Measurements from ENCODE around the gene NSG1.

The NSG1 gene

GRCh38 chr4:4396628-4397440, 9.9 kb downstream of the NSG1 start:
- DNase-seq = no peak

- DNase-seq = no peak
These were observed 10.5 kb downstream of the NSG1 start for GRCh38 chr4:4397441-4397819.

- DNase-seq = no peak
These were observed 11.5 kb downstream of the NSG1 start for GRCh38 chr4:4398430-4398829.

GRCh38 chr4:4401036-4401435, 14.1 kb downstream of the NSG1 start:
- no peak for DNase-seq

GRCh38 chr4:4402966-4403365, 16.1 kb downstream of the NSG1 start:
- DNase-seq = no peak

GRCh38 chr4:4405358-4405962, 18.6 kb downstream of the NSG1 start:
- no peak for DNase-seq

DNA sequence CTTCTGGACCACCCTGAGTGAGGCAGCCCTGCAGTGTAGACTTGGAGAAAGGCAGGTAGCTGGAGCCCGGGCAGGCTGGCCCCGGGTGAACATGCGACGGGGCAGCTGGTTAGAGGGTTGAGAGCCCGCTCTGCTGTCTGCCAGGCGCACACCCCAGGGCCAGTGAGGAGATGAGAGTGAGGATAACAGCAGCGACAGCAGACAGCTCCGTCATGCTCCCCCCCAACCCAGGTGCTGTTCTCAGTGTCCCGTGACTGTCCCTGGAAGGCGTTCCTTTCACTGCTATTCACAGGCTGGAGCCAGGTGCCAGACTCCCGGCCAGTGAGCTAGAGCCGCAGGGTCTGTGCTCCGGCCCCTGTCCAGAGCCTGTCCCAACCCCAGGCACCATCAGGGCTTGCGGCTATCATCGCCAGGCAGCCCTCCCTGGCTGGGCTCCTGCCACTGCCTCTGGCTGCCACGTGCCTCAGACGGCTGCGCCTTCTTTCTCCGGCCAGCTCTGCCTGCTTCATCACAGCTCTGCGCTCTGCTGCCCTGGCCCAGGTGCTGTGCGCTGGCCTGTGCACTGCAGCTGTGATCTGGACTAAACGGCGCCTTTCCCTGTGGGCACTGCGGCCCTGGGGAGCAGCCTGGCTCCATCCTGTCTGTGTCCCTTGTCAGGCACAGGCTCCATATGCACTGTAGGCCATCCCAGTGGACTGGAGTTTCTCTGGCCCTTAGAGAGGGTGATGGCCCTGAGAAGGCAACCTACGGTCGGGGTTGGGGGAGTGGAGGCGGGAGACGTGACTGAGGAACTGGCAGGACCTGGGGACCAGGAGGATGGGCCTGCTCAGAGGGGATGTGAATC, 19.8 kb downstream of the NSG1 start:
- DNase-seq = no peak

- no peak for DNase-seq
These were observed 20.6 kb downstream of the NSG1 start for GRCh38 chr4:4407299-4408131.

GRCh38 chr4:4408132-4408523, 21.2 kb downstream of the NSG1 start:
- DNase-seq = no peak

DNA sequence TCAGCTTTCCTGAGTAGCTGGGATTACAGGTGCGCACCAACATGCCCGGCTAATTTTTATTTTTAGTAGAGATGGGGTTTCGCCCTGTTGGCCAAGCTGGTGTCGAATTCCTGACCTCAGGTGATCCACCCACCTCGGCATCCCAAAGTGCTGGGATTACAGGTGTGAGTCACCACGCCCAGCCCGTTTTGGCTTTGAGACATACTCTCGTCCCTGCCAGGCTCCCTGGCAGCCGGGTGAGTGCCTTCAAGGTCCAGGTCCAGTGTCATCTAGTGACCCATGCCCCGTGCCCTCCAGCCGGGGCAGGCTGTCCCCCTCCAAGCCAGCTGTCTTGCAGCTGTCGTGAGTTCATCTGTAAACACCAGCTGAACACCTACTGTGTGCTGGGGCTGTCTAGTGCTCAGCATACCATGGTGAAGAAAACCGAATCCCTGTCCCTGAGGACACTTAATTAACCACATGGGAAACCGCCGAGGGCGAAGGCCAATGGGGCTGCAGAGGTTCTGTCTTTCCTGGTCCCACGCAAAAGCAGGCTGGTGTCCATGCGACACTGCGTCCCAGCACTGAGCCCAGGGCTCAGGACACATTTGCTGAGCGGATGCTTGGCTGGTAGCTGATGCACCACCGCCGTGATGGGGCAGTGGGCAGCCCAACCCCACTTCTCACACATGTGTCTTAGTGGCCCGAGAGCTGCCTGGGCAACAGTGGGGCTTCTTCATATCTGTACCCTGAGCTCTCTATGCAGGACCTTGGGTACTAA, 21.9 kb downstream of the NSG1 start:
- DNase-seq = no peak

DNA sequence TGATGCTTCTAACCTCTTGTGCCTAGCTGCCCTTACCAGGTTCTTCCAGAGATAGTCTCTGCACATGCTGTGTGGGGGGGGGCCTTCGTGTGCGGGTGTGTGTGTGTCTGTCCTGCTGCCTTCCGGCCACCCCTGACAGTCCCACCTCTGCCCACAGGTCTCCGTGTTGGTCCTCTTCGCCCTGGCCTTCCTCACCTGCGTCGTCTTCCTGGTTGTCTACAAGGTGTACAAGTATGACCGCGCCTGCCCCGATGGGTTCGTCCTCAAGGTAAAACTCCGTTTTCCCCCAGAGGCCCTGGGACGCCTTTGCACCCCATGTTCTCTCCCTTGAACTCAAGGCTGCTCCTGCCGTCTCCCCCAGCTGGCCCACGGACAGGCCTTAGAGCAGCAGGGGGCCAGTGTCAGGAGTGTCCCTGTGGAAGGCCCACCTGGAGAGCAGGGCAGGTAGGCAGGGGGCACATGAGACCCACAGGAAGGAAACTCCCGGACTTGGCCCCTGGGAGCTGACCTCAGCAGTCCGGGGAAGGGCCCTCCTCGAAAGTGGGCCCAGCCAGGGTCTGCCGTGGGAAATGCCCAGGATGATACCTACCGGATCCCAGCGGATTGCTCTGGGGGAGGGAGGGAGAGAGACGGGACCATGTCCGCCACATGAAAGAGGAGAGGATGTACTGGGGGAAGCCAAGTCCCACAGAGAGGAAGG, 22.7 kb downstream of the NSG1 start:
- DNase-seq = no peak

GRCh38 chr4:4410271-4410670, 23.4 kb downstream of the NSG1 start:
- DNase-seq = no peak

DNA sequence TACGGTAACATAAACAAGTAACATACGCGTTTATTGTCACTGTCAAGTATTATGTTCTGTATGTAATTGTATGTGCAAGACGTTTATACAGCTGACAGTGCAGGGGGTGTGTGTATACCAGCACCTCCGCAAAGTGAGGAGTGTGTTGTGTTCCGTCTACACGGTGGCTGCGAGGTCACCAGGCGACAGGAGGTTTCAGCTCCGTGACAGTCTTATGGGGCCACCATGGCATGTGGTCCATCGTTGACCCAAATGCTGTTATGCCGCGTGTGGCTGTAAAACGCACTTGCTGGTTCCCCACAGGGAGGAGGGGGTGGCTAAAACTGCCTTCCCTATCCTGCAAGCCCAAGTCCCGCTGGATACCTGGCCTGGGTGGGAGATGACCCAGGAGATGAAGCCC, 25.0 kb downstream of the NSG1 start:
- no peak for DNase-seq

GRCh38 chr4:4412641-4413372, 25.9 kb downstream of the NSG1 start:
- DNase-seq = no peak

- no peak for DNase-seq
These were observed 26.4 kb downstream of the NSG1 start for GRCh38 chr4:4413373-4413725.

DNA sequence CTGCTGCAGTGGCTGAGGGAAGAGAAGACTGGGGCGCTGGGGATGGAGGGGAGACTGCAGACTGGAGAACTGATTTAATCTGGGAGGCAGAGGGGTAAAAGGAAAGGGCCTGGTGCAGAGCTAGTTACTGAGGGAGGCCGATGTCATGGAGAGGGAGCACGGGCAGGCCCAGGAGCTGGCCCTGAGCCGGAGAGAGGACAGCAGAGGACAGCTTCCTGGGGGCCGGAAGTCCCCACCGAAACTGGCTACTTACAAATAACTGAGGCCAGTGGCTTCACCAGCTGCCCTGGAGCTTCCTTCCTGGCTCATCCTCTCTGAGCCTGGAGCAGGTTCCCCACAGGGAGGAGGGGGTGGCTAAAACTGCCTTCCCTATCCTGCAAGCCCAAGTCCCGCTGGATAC, 26.9 kb downstream of the NSG1 start:
- no peak for DNase-seq

- DNase-seq = no peak
These were observed 28.4 kb downstream of the NSG1 start for GRCh38 chr4:4415107-4415805.

DNA sequence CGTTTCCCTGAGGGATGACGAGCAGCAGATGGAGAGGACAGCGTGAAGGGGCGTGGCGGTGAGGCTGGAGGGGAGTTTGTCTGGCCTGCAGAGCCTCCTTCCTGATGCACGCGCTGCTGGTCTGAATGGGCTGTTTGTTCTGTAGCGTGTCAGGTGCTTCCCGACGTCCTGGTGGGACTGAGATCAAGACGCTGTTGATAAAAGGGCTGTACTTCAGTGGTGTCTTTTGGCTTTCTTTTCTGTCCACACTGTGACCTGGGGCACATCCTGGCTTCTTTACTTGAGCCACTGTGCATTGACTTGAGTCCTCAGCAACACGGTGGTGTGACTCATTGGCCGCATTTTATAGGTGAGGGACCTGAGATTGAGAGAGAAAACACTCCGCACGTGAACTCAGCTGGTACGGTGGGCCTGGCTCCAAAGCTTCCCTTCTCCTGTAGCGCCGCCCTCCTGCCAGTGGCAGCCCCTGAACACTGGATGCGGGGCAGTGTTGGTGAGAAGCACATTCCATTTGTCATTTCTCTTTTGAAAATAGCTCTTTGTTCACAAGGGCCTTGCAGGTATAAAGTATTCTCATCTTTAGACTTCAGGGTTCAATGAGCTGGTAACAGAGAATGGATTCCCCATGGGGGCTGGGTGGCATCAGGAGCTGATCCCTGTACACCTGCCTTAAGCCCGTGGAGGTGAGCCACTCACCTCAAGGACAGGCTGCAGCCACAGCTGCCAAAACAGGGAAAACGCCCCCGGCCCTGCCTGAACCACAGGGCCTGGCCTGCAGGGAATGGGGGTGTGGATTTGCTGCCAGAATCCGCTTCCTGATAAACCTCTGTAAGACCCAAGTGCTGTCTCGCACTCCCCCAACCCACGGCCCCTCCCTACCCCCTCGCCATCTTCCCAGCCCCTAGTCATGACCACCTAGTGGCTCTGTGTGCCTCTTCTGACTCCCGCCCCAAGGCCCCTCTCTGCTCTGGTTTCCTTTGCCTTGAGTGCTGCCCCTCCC, 29.2 kb downstream of the NSG1 start:
- no peak for DNase-seq

- DNase-seq = no peak
These were observed 30.1 kb downstream of the NSG1 start for GRCh38 chr4:4416981-4417380.
